Measurements from ENCODE around the gene KCNMB2. TPM values are rescaled to one million over a fixed set of nuclear protein-coding genes. Genes with fewer than 3 reads are reported as not detected.

Gene KCNMB2
- polyA plus RNA-seq, 2 of the 4 experiments (the other 2 are of a cell fraction): not detected

DNA sequence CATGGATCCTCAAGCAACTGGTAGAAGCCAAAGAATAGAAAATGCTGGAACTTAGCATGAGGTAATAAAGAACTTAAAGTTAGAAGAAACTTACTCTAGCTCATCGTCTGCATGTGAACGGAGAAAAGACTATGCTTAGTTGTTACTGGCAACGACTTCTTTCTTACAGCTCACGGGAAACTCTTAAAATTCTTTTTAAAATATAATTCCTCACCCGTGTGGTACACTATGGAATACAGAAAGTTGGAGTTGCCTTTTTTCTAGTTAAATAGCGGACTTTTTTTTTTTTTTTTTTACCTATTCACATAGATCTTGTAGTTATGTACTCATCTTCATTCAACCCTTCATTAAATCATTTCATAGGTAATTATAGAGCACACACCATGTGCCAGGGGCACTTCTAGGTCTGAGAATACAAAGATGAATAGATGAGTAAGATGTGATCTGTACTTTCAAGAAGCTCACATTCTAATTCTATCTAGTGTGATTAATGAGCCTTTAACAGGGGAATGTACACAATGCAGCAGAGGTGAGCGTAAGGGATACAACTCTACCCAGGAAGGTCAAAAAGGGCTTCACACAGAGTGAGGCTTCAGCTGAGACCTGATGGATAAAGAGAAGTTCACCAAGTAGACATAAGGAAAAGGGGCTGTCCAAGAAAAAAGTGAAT, 18.4 kb upstream of the KCNMB2 start:
- Histone ChIP-seq H3K27ac (no peak overlapping the region), H3K4me3 (no peak overlapping the region), H3K9me3 (no peaks in the 10 kb centered on the region), H3K4me2 (no peak overlapping the region), H3K4me1 (no peaks in the 10 kb centered on the region)
- ChIA-PET POLR2A (interaction anchor here (0.6 kb wide), 1 partner anchor 523 kb away, joined by 3 read pairs; no protein-coding TSS in a partner anchor), CTCF (interaction anchor here (1.0 kb wide), 1 partner anchor 25 kb away, joined by 3 read pairs; no protein-coding TSS in a partner anchor)
- 23% methylated on average over 7 of the region's 7 CpGs for WGBS (ENCODE audit: missing lambda C conversion rate)
- FAIRE-seq: no peak
- TF ChIP-seq HOXA7 (CRISPR knock-in tag; IDR thresholded peaks at IDR 0.05) (no peak), HOXB5 (CRISPR knock-in tag; IDR thresholded peaks at IDR 0.05) (no peak), SREBF2 (IDR thresholded peaks at IDR 0.05) (no peak), ESRRA (IDR thresholded peaks at IDR 0.05; ENCODE audit: borderline replicate concordance, low read length) (no peak), MAFK (IDR thresholded peaks at IDR 0.05; ENCODE audit: partially characterized antibody) (no peak), POLR2AphosphoS2 (conservative IDR thresholded peaks at IDR 0.05; ENCODE audit: low read length) (no peak), HEYL (CRISPR knock-in tag; IDR thresholded peaks at IDR 0.05) (no peak), JUNB (IDR thresholded peaks at IDR 0.05) (no peak), EP300 (IDR thresholded peaks at IDR 0.05) (no peak), RNF2 (IDR thresholded peaks at IDR 0.05; ENCODE audit: borderline replicate concordance, low read depth) (no peak), FOSL2 (IDR thresholded peaks at IDR 0.05) (no peak), FOSL2 (CRISPR knock-in tag; IDR thresholded peaks at IDR 0.05) (no peak), FOXS1 (CRISPR knock-in tag; IDR thresholded peaks at IDR 0.05) (no peak)
- TF ChIP-seq, protein P1, sequence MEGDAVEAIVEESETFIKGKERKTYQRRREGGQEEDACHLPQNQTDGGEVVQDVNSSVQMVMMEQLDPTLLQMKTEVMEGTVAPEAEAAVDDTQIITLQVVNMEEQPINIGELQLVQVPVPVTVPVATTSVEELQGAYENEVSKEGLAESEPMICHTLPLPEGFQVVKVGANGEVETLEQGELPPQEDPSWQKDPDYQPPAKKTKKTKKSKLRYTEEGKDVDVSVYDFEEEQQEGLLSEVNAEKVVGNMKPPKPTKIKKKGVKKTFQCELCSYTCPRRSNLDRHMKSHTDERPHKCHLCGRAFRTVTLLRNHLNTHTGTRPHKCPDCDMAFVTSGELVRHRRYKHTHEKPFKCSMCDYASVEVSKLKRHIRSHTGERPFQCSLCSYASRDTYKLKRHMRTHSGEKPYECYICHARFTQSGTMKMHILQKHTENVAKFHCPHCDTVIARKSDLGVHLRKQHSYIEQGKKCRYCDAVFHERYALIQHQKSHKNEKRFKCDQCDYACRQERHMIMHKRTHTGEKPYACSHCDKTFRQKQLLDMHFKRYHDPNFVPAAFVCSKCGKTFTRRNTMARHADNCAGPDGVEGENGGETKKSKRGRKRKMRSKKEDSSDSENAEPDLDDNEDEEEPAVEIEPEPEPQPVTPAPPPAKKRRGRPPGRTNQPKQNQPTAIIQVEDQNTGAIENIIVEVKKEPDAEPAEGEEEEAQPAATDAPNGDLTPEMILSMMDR (IDR thresholded peaks at IDR 0.05): no peak
- TF ChIP-seq, protein P2, sequence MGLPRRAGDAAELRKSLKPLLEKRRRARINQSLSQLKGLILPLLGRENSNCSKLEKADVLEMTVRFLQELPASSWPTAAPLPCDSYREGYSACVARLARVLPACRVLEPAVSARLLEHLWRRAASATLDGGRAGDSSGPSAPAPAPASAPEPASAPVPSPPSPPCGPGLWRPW (IDR thresholded peaks at IDR 0.05): no peak
- TF ChIP-seq, protein P3, sequence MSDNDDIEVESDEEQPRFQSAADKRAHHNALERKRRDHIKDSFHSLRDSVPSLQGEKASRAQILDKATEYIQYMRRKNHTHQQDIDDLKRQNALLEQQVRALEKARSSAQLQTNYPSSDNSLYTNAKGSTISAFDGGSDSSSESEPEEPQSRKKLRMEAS (IDR thresholded peaks at IDR 0.05): no peak
- no peak for DNase-seq (ENCODE audit: low read depth in 1 of 2, low spot score in 1 of 2)
- ATAC-seq: no peak

DNA sequence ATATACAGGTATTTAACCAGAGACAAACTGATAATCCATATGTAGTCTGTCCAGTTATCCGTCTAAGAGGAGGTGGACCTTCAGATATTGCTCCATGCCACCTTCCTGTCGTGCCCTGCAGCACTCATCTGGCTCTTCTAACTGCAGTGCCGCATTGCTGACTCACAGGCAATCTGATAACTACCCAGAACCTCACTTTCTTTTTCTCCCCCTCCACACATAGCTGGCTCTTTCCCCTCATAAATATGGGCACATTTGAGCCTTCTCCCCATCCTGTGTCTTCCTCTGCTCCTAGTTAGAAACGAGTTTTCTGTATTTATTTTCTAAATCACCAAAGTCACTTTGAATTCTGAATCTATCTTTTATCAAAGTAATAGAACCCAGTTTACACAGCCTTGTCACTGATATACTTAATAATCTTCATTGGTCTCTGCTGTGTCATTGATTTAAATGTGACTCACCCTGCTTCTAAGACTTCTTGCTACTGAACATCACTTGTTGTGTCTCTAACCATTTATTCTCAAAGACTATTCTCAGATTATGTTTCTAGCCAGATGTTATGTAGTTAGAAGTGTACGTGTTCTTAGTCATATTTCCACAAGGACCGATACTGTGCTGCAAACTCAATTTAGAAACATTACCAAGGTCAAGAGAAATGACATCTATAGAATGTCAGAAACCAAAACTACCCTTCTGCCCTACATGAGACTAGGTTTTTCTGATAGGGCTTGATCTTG, 17.4 kb upstream of the KCNMB2 start:
- ChIA-PET POLR2A (no interaction called here), CTCF (interaction anchor here (1.0 kb wide), 1 partner anchor 26 kb away, joined by 3 read pairs; no protein-coding TSS in a partner anchor)
- H3K27ac ChIP-seq: no peak overlapping the region
- H3K9me3 ChIP-seq: no peaks in the 10 kb centered on the region
- TF ChIP-seq MAFK (IDR thresholded peaks at IDR 0.05; ENCODE audit: partially characterized antibody) (no peak), CBX2 (IDR thresholded peaks at IDR 0.05; ENCODE audit: borderline replicate concordance, low read depth) (no peak), ZNF302 (CRISPR knock-in tag; IDR thresholded peaks at IDR 0.05) (no peak), FOXS1 (CRISPR knock-in tag; IDR thresholded peaks at IDR 0.05) (no peak), ZC3H11A (IDR thresholded peaks at IDR 0.05) (no peak), HOXB13 (CRISPR knock-in tag; IDR thresholded peaks at IDR 0.05; ENCODE audit: low read depth) (no peak), SMC3 (IDR thresholded peaks at IDR 0.05) (no peak), CBX8 (IDR thresholded peaks at IDR 0.05) (no peak)
- TF ChIP-seq, protein P1 (IDR thresholded peaks at IDR 0.05): no peak
- no peaks in the 10 kb centered on the region for H3K4me1 ChIP-seq
- no peak for FAIRE-seq
- no peak for DNase-seq (ENCODE audit: low read depth in 1 of 2, low spot score in 1 of 2)
- WGBS (ENCODE audit: missing lambda C conversion rate): 6% methylated on average over 6 of the region's 6 CpGs
- H3K4me2 ChIP-seq: no peak overlapping the region
- H3K4me3 ChIP-seq: no peak overlapping the region
- no peak for ATAC-seq

Measured in A549 (cell line).